ENCODE measurements around the gene FREM3. TPM values are rescaled to one million over a fixed set of nuclear protein-coding genes. Genes with fewer than 3 reads are reported as not detected.

FREM3 gene
- total and polyA plus RNA-seq, 12 donors: 0.01 to 0.25 (median 0.05) TPM; not detected in 6

GRCh38 chr4:143667461-143667860 is 33.0 kb downstream of the FREM3 start:
- H3K4me1 ChIP-seq: peaks cover 0 to 16% (median 13%) of the 10 kb centered on the region in 9 donors
- no peak overlapping the region for H3K27ac ChIP-seq
- whole genome bisulfite sequencing, 2 donors: 14 to 41% methylated on average over 4 of the region's 4 CpGs
- no peak overlapping the region for H3K4me3 ChIP-seq
- peaks cover 0 to 4% (median 0%) of the 10 kb centered on the region in 11 donors for H3K9me3 ChIP-seq
- H3K36me3 ChIP-seq: no peaks in the 10 kb centered on the region
- peak; percentile 78 to 99 (median 92) for ATAC-seq
- peak in 1 of 2 donors; percentile 77 for DNase-seq
- no peaks in the 10 kb centered on the region for H3K27me3 ChIP-seq
- intact Hi-C loops (cut with DNase I): no loop called here
- TF ChIP-seq, protein P1, sequence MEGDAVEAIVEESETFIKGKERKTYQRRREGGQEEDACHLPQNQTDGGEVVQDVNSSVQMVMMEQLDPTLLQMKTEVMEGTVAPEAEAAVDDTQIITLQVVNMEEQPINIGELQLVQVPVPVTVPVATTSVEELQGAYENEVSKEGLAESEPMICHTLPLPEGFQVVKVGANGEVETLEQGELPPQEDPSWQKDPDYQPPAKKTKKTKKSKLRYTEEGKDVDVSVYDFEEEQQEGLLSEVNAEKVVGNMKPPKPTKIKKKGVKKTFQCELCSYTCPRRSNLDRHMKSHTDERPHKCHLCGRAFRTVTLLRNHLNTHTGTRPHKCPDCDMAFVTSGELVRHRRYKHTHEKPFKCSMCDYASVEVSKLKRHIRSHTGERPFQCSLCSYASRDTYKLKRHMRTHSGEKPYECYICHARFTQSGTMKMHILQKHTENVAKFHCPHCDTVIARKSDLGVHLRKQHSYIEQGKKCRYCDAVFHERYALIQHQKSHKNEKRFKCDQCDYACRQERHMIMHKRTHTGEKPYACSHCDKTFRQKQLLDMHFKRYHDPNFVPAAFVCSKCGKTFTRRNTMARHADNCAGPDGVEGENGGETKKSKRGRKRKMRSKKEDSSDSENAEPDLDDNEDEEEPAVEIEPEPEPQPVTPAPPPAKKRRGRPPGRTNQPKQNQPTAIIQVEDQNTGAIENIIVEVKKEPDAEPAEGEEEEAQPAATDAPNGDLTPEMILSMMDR (IDR thresholded peaks at IDR 0.05): no peak

DNA sequence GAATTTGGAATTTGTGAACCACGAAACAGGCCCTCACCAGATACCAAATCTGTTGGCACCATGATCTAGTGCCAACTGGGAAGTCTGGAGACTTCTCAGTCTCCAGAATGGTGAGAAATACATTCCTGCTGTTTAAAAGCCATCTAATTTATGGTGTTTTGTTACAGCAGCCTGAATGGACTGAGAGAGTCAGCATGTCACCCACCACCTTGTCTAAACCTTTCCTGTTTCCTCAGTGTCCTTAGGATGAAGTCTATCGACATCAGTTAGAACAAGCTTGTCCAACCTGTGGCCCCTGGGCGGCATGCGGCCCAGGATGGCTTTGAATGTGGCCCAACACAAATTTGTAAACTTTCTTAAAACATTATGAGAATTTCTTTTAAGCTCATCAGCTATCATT is 42.1 kb downstream of the FREM3 start:
- Histone ChIP-seq H3K4me1 (no peaks in the 10 kb centered on the region), H3K27me3 (no peaks in the 10 kb centered on the region), H3K4me3 (no peak overlapping the region), H3K9me3 (no peaks in the 10 kb centered on the region), H3K36me3 (no peaks in the 10 kb centered on the region), H3K27ac (no peak overlapping the region)
- intact Hi-C loops (cut with DNase I): no loop called here
- 91 to 92% methylated on average over 4 of the region's 4 CpGs for WGBS, 2 donors
- TF ChIP-seq, protein P1 (IDR thresholded peaks at IDR 0.05): no peak
- ATAC-seq (no peak), DNase-seq (no peak)

GRCh38 chr4:143654571-143654970 is 45.9 kb downstream of the FREM3 start:
- intact Hi-C loops (cut with DNase I): no loop called here
- DNase-seq (no peak), ATAC-seq (no peak)
- 75 to 89% methylated on average over 1 of the region's 1 CpG for WGBS, 2 donors
- TF ChIP-seq, protein P1 (IDR thresholded peaks at IDR 0.05): no peak
- Histone ChIP-seq H3K36me3 (no peaks in the 10 kb centered on the region), H3K4me1 (peaks cover 0 to 3% (median 0%) of the 10 kb centered on the region in 9 donors), H3K27me3 (no peaks in the 10 kb centered on the region), H3K27ac (no peak overlapping the region), H3K4me3 (no peak overlapping the region), H3K9me3 (no peaks in the 10 kb centered on the region)

DNA sequence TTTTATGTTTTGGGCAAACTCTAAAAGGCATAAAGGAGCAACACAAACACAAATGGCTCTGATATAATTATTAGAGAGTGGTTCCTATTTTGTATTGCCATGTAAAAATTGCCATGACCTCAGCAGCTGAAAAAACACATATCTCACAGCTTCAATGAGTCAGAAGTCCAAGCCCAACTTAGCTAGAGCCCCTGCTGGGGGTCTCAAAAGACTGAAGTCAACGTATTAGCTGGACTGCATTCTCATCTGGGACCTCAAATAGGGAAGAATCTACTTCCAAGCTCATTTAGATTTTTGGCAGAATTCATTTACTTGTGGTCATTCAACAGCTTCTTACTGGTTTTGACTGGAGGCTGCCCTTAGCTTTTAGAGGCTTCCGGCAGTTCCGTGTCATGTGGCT is 47.4 kb downstream of the FREM3 start:
- peaks cover 0 to 3% (median 0%) of the 10 kb centered on the region in 9 donors for H3K4me1 ChIP-seq
- no peak overlapping the region for H3K27ac ChIP-seq
- WGBS, 2 donors: 78 to 91% methylated on average over 3 of the region's 3 CpGs
- H3K27me3 ChIP-seq: no peaks in the 10 kb centered on the region
- no peak for ATAC-seq
- TF ChIP-seq, protein P1 (IDR thresholded peaks at IDR 0.05): no peak
- no peak overlapping the region for H3K4me3 ChIP-seq
- no peaks in the 10 kb centered on the region for H3K36me3 ChIP-seq
- intact Hi-C loops (cut with DNase I): no loop called here
- peaks cover 0 to 8% (median 0%) of the 10 kb centered on the region in 11 donors for H3K9me3 ChIP-seq
- no peak for DNase-seq

Measured in heart right ventricle (tissue), 16 donors.